SJSA1 (cell line): ENCODE results near the gene EML1. TPM values are rescaled to one million over a fixed set of nuclear protein-coding genes. Genes with fewer than 3 reads are reported as not detected.

Experiments used
- DNase-seq, 2 experiments: peaks; one replicate each; pipeline ENCODE4 v3.0.0-alpha.2; 2015 to 2020; ENCODE audit warnings: low spot score in 2 of 2, low read depth in 1 of 2
- H3K27ac ChIP-seq: fragments of 250-450 bp; sonication (Bioruptor Pico); 2 replicates; pipeline ENCODE4 v1.5.1; 2020; ENCODE audit warnings: mild to moderate bottlenecking, moderate library complexity
- H3K27me3 ChIP-seq: fragments of 250-450 bp; sonication (Bioruptor Pico); replicated peaks from 2 replicates; pipeline ENCODE4 v1.5.1; 2020; ENCODE audit warnings: mild to moderate bottlenecking, moderate library complexity
- H3K36me3 ChIP-seq: fragments of 250-450 bp; sonication (Bioruptor Pico); 2 replicates; pipeline ENCODE4 v1.5.1; 2020; ENCODE audit warnings: mild to moderate bottlenecking
- H3K4me1 ChIP-seq: fragments of 250-450 bp; sonication (Bioruptor Pico); replicated peaks from 2 replicates; pipeline ENCODE4 v1.6.1; 2021; ENCODE audit warnings: mild to moderate bottlenecking
- H3K4me3 ChIP-seq: fragments of 250-450 bp; sonication (Bioruptor Pico); 2 replicates; pipeline ENCODE4 v1.5.1; 2020; ENCODE audit warnings: mild to moderate bottlenecking
- H3K9me3 ChIP-seq: fragments of 250-450 bp; sonication (Bioruptor Pico); replicated peaks from 2 replicates; pipeline ENCODE4 v1.5.1; 2020; ENCODE audit warnings: mild to moderate bottlenecking
- total RNA-seq: library from RNA; depleted of rRNA; stranded (reverse); fragments of >200 nt; shearing (Covaris generic); gene quantifications from 2 replicates; pipeline ENCODE4 v1.2.3, GENCODE V29; 2014

EML1 gene
- total RNA-seq, 1 experiment from 2014 or later = 86.7 TPM

DNA sequence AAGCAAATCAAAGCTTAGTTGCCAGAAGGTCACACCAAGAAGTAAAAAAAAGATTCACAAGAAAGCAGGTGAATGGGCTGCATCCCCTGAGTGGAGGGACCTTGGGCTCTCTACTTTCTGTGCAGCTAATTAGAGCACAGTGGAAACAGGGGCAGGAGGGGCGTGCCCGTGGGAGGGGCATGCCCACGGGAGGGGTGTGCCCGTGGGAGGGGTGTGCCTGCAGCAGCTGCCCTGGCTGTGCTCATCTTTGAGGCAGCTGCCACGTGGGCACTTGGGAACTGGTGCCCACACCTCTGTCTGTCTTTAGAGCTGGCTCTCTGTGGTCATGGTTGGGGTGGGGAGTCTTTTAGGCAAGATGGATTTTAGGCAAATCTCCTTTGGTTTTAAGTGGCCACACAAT lies 60.0 kb downstream of the EML1 start:
- no peaks in the 10 kb centered on the region for H3K9me3 ChIP-seq
- no peaks in the 10 kb centered on the region for H3K4me1 ChIP-seq
- H3K27me3 ChIP-seq = no peaks in the 10 kb centered on the region
- no peak overlapping the region for H3K4me3 ChIP-seq
- H3K27ac ChIP-seq = no peak overlapping the region
- peaks cover 26% of the 10 kb centered on the region for H3K36me3 ChIP-seq
- no peak for DNase-seq

DNA sequence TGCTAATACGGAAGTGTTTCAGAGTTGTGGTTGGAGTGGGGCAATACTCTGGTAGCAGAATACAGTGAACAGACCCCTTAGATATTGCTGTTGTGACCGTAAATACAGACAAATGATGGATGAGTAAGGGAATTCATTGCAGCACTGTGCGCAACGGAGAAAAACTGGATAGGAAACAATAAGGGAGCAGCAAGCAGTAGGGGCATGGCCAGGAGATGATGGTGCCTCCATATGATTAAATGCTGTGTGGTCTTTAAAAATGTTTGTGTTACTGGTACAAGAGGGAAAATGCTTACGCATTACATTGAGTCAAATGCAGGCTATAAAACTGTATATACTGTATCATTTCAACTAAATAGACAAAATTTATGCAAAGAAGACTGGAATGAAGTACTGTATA lies 61.6 kb downstream of the EML1 start:
- H3K9me3 ChIP-seq = no peaks in the 10 kb centered on the region
- DNase-seq = no peak
- H3K27ac ChIP-seq = no peak overlapping the region
- H3K4me1 ChIP-seq = no peaks in the 10 kb centered on the region
- no peaks in the 10 kb centered on the region for H3K27me3 ChIP-seq
- H3K4me3 ChIP-seq = no peak overlapping the region
- peaks cover 30% of the 10 kb centered on the region for H3K36me3 ChIP-seq

DNA sequence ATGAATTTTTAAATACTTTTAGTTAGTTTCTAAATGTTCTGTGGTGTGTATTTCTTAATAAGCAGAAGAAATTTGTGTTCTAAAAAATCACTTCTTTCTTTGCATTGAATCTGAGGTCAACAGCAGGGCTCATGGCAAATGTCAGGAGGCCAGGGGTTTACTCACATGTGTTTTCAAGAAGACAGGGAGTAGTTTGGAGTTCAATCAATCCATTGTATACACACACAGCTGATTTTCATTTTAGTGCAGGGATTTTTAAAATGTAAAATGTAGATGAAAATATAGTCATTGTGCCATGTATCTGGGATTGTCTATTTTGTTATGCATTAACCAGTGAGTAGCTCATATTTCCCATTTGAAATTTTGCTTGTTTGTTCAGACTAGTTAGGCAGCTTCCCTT lies 62.1 kb downstream of the EML1 start:
- no peaks in the 10 kb centered on the region for H3K4me1 ChIP-seq
- H3K27me3 ChIP-seq = no peaks in the 10 kb centered on the region
- no peaks in the 10 kb centered on the region for H3K9me3 ChIP-seq
- peaks cover 33% of the 10 kb centered on the region for H3K36me3 ChIP-seq
- DNase-seq = no peak
- no peak overlapping the region for H3K4me3 ChIP-seq
- H3K27ac ChIP-seq = no peak overlapping the region

DNA sequence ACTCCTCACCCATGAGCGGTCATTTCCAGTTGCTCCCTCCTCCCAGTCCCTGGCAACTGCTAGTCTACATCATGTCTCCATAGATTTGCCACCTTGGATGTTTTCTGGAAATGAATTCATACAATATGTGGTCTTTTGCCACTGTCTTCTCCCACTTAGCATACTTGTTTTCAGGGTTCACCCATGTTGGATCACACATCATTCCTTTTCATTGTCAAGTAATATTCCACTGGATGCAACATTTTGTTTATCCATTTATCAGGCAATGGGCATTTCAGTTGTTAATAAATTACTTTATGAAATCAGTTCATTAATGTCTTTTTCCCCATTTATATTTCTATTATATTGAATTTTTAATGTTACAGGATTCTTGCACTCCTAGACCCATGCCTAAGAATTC lies 64.3 kb downstream of the EML1 start:
- Histone ChIP-seq H3K27me3 (no peaks in the 10 kb centered on the region), H3K36me3 (peaks cover 20% of the 10 kb centered on the region), H3K9me3 (no peaks in the 10 kb centered on the region), H3K4me1 (no peaks in the 10 kb centered on the region), H3K4me3 (no peak overlapping the region), H3K27ac (no peak overlapping the region)
- no peak for DNase-seq

DNA sequence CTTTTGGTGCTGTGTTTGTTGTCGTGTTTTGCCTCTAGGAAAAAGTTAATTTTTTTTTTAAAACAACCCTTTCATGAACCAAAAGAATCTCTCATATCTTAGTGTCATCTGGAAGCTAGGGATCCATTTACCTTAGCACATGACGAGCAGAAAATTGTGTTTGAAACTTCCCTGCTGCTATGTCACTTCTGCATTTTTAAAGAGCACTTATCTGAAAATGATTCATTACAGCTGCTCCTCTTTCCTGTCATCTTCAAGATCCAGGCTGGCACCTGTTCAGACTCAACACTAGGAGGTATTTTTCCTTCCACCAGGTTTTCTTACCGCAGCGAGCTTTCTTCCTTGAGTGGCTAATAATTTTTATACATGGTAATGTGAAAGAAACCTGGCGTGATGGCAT lies 67.0 kb downstream of the EML1 start:
- Histone ChIP-seq H3K9me3 (no peaks in the 10 kb centered on the region), H3K27ac (no peak overlapping the region), H3K27me3 (no peaks in the 10 kb centered on the region), H3K4me1 (no peaks in the 10 kb centered on the region), H3K36me3 (peaks cover 24% of the 10 kb centered on the region), H3K4me3 (no peak overlapping the region)
- no peak for DNase-seq

DNA sequence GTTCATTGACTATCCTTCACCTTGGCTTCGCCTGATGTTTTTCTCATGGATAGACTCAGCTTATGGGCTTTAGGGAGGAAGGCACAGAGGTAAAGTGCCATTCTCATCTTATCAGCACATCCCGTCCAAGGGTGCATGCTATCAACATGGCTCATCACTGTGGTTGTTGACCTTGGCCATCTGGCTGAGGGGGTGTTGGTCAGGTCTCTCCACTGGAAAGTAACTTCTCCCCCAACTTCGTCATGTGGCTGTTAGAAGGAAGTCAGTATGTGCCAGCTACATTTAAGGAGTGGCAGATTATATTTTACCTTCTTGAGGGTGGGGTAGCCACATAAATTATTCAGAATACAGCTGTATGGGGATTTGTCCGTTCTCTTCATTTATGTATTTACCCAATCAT lies 68.9 kb downstream of the EML1 start:
- no peak for DNase-seq
- Histone ChIP-seq H3K36me3 (peaks cover 40% of the 10 kb centered on the region), H3K4me1 (no peaks in the 10 kb centered on the region), H3K9me3 (no peaks in the 10 kb centered on the region), H3K4me3 (no peak overlapping the region), H3K27ac (no peak overlapping the region), H3K27me3 (no peaks in the 10 kb centered on the region)

DNA sequence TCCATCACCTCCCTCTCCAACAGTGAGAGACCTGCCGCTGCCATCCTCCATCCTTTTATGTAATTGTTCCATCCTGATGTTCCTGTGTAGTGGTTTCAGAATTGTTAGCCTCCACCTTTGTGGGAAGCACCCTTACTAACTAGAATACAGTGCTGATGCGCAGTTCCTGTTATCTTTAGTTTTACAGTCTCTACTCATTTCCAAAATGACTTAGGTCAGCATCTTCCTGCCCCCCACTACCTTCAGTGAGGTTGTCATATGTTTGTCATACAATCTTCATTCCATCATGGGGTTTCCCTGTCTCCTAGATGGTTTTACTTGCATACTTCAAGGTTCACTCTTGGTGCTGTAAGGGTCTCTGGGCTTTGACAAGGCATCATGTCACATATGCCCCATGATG lies 69.8 kb downstream of the EML1 start:
- H3K4me1 ChIP-seq = no peaks in the 10 kb centered on the region
- H3K27ac ChIP-seq = no peak overlapping the region
- no peak for DNase-seq
- H3K4me3 ChIP-seq = no peak overlapping the region
- H3K36me3 ChIP-seq = peaks cover 41% of the 10 kb centered on the region
- H3K9me3 ChIP-seq = no peaks in the 10 kb centered on the region
- no peaks in the 10 kb centered on the region for H3K27me3 ChIP-seq

DNA sequence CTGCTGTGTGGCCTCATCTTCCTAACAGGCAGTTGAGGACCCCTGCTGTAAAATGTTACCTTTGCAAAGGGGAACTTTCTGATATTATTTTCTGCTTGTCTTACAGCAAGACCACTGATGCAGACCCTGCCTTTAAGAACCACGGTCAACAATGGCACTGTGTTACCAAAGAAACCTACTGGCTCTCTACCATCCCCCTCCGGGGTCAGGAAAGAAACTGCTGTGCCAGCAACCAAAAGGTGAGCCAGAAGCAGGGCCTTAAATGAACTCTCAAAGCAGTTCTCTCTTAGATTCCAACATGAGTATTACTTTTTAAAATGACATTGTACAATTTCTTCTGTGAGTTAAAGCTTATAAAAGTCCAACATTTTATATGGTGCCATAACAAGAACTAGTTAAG lies 72.2 kb downstream of the EML1 start:
- Histone ChIP-seq H3K27ac (no peak overlapping the region), H3K36me3 (peaks cover 46% of the 10 kb centered on the region), H3K4me1 (no peaks in the 10 kb centered on the region), H3K9me3 (no peaks in the 10 kb centered on the region), H3K27me3 (no peaks in the 10 kb centered on the region), H3K4me3 (no peak overlapping the region)
- no peak for DNase-seq

DNA sequence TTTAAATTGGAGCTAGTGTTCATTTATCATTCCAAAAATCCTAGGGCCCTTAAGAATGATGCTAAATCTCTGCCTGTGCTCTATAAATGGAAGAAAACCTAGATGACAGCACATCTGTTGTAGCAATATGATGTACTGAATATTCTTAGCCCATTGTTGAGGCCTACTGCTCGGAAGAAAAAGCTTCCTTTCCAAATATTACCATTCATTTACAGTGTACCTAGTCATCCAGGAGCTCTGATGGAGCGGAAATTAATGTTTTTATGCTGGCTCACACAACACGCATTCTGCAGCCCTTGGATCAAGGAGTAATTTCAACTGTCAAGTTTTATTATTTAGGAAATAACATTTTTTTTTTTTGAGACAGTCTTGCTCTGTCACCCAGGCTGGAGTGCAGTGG lies 77.4 kb downstream of the EML1 start:
- H3K27me3 ChIP-seq = no peaks in the 10 kb centered on the region
- H3K4me3 ChIP-seq = no peak overlapping the region
- H3K4me1 ChIP-seq = peaks cover 13% of the 10 kb centered on the region
- peaks cover 35% of the 10 kb centered on the region for H3K36me3 ChIP-seq
- no peaks in the 10 kb centered on the region for H3K9me3 ChIP-seq
- DNase-seq = no peak
- H3K27ac ChIP-seq = no peak overlapping the region

DNA sequence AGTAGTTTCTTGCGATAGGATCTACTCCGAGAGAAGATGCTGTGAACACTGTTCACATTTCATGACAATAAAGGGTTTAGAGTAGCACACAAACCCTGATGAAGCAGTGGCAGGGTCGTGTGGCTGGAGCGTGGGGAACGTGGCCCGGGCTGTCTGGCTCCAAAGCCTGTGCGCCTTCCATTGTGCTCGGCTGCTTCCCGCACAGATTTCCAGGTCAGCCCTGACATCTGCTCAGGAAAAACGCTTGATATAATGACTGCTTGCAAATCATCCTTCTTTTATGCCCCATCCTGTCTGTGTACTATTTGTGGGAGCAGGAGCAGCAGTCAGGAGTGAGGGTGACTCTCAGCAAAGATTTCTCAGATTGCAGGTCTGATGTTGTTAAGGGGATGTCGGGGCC lies 78.6 kb downstream of the EML1 start:
- DNase-seq = no peak
- Histone ChIP-seq H3K27ac (no peak overlapping the region), H3K4me1 (peaks cover 13% of the 10 kb centered on the region), H3K27me3 (no peaks in the 10 kb centered on the region), H3K4me3 (no peak overlapping the region), H3K9me3 (no peaks in the 10 kb centered on the region), H3K36me3 (peaks cover 26% of the 10 kb centered on the region)

DNA sequence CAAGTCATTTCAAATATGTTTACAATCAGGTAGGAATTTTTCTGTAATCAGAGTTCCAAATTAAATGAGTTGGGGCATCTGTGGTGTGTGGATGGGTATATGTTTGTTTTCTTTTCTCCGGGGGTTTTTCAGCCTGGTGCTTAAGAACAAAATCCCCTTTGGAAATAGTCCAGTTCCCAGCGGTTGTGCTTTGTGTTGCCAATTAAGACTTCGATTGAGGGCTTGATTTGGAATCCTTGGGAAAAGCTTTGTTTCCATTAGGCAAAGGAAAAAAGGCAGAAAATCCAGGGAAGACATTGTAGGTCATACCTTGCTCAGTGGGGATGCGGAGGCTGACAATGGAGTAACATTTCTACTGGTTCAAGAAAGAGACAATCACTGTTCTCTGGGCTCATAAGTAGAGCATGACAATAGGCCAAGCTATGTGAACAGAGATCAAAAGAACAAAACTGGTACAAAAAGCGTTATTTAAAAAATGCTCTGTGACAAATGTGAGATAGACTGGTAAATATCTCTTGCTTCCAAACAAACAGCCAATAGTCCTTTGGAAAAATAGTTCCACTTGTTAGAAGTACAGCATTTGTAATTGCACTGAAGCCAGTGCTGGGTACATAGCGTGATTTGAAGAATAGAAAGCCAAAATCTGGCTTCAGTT lies 79.7 kb downstream of the EML1 start:
- no peaks in the 10 kb centered on the region for H3K9me3 ChIP-seq
- DNase-seq = peak in 1 of 2 experiments; percentile 56
- H3K4me1 ChIP-seq = peaks cover 13% of the 10 kb centered on the region
- H3K36me3 ChIP-seq = peaks cover 22% of the 10 kb centered on the region
- H3K27me3 ChIP-seq = no peaks in the 10 kb centered on the region
- H3K4me3 ChIP-seq = no peak overlapping the region
- H3K27ac ChIP-seq = no peak overlapping the region

DNA sequence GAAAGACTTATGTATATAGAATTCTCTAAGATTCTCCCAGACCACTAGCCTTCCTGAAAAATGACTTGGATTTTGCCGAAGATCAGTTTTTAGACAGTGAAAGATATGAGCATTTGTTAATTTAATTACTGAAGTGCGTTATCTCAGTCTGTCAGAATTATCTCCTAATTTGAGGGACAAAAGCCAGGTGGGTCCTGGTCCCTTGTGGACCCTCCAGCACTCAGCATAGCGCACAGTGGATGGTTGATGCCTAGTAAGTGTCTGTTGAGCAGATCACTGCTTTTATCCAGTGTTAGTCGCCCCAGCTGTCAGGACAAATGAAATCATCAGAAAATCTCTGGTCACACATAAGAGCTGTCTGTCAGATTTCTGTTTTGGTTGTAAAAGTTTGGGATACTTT lies 80.4 kb downstream of the EML1 start:
- no peak overlapping the region for H3K27ac ChIP-seq
- H3K4me1 ChIP-seq = peaks cover 13% of the 10 kb centered on the region
- H3K27me3 ChIP-seq = no peaks in the 10 kb centered on the region

DNA sequence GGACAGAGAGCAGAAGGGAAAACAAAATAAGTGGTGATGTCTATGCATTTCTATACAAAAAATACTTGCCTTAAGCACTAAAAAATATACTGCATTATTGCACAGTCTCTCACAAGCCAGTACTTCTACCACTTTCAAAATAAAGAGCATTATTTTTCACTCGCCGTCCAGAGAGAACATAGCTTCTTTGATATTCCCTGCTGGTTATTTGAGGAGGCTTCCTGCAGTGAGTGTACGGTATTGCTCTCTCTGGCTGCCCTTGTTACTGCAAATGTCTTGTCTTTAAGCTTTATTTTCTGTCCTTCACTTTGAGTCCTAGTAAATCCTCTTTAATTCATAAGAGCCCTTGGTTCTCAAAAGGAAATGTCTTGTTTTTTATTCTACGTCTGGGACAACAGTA lies 81.1 kb downstream of the EML1 start:
- Histone ChIP-seq H3K36me3 (peaks cover 23% of the 10 kb centered on the region), H3K9me3 (no peaks in the 10 kb centered on the region), H3K4me3 (no peak overlapping the region), H3K27me3 (no peaks in the 10 kb centered on the region), H3K27ac (no peak overlapping the region), H3K4me1 (peaks cover 17% of the 10 kb centered on the region)
- no peak for DNase-seq

More for the DNA sequence above, 80.4 kb downstream of the EML1 start:
- H3K36me3 ChIP-seq = peaks cover 26% of the 10 kb centered on the region
- no peak overlapping the region for H3K4me3 ChIP-seq
- no peaks in the 10 kb centered on the region for H3K9me3 ChIP-seq
- DNase-seq = no peak

DNA sequence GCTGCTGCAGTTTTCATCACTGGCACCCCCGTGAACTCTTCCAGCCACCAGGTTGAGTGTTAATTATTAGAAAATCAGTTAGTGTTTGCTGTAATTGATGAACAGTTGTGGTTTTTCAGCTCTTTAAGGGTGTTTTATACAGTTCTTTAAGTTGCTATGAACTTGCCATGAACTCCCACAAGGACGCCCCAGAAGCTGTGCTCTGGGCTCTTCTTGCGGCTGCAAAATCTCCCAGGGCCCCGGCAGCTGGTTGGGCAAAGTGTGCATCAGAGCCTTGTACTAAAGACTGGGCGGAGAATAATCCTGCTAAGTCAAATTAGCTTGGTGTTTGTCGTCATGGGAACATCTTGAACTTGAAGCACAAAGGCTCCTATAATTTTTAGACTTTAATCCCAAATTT lies 82.2 kb downstream of the EML1 start:
- no peak overlapping the region for H3K4me3 ChIP-seq
- no peaks in the 10 kb centered on the region for H3K27me3 ChIP-seq
- peaks cover 28% of the 10 kb centered on the region for H3K4me1 ChIP-seq
- H3K36me3 ChIP-seq = peaks cover 24% of the 10 kb centered on the region
- H3K27ac ChIP-seq = no peak overlapping the region
- DNase-seq = no peak
- no peaks in the 10 kb centered on the region for H3K9me3 ChIP-seq

DNA sequence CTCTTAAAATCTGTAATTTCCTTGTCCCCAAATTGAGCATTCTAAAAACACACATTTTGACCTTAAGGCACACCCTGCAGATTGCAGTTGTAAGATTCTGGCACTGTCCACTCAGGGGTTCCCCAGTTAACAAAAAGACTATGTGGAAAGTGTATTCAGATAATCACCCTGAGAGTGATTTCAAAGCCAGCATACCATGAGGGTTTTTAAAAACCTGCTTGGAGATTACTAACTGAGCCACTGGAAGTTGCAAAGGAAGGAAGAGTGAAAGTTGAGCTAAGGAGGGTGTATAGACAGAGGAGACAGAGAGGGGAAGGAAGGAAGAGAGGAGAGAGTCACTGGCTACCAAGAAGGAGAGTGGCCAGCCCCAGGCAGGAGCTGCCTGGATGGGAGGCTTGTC lies 82.6 kb downstream of the EML1 start:
- Histone ChIP-seq H3K4me3 (no peak overlapping the region), H3K27ac (no peak overlapping the region), H3K4me1 (peaks cover 32% of the 10 kb centered on the region), H3K27me3 (no peaks in the 10 kb centered on the region), H3K9me3 (no peaks in the 10 kb centered on the region), H3K36me3 (peaks cover 24% of the 10 kb centered on the region)
- no peak for DNase-seq
